ENCODE results near the gene DELE1. TPM values are rescaled to one million over a fixed set of nuclear protein-coding genes. Genes with fewer than 3 reads are reported as not detected.
A peak's percentile ranks its signal among the peaks of the same experiment; 100 is the strongest.

Gene DELE1
- total and polyA plus RNA-seq, 4 donors, result 25.0 to 100 (median 77.6) TPM

DNA sequence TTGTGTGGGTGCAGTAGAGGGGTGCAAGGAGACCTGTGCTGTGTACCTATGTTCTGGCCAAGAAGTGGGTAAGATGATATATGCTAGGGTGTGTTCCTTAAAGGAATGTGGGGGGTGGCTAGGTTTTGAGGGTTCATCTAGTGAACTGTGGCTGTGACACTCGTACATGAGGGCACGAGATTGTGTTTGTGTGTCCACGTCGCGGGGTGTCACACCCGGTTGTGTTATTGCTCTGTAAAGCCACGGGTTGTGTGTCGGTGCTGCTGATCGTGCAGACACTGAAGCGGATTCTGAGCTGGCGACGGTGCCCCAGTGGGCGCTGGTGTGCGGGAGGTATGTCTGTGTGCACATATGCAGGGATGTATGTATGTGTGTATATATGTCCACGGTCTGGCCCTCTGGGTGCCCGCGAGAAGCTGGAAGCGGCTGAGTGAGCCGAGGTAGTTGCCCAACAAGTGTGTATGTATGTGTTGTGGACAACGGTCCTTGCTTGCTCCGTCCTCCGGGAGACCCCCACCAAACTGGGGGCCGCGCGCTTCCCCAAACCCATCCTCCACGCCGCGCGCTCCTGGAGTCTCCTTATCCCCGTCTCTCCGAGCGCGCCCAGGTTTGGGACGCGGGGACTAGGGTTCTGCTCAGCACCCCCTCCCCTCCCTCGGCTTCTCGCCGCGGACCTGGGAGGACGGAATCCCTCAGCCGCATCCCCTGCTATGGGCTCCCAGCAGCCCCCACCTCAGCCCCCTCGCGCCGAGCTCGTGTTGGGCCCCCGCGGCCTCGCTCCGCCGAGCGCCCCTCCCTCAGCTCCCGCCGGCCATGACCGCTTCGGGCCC, 46.1 kb upstream of the DELE1 start:
- DNase-seq, result peak in 1 of 2 donors; percentile 74
- no peak for ATAC-seq (ENCODE audit: low FRiP score)
- peak overlapping the region; percentile 37 to 47 for H3K4me3 ChIP-seq (ENCODE audit: low read length in 2 of 2)
- H3K27me3 ChIP-seq (ENCODE audit: control insufficient read depth in 1 of 2, insufficient read depth in 2 of 2, low read length in 1 of 2), result no peaks in the 10 kb centered on the region
- H3K27ac ChIP-seq (ENCODE audit: low read depth in 1 of 2, low read length in 2 of 2), result no peak overlapping the region
- H3K36me3 ChIP-seq (ENCODE audit: control insufficient read depth in 1 of 2, insufficient read depth in 2 of 2, low read length in 1 of 2), result no peaks in the 10 kb centered on the region
- WGBS, 2 donors, result 1% methylated on average over 55 of the region's 55 CpGs
- intact Hi-C loops (cut with DNase I), result loop anchor here (2.0 to 5.0 kb wide), 3 partner anchors 85 to 185 kb away; no protein-coding TSS in a partner anchor
- H3K9me3 ChIP-seq (ENCODE audit: control insufficient read depth, low read length), result no peaks in the 10 kb centered on the region
- peaks cover 0 to 1% of the 10 kb centered on the region in 2 donors for H3K4me1 ChIP-seq (ENCODE audit: control insufficient read depth in 1 of 2, insufficient read depth in 2 of 2, low read length in 2 of 2)

DNA sequence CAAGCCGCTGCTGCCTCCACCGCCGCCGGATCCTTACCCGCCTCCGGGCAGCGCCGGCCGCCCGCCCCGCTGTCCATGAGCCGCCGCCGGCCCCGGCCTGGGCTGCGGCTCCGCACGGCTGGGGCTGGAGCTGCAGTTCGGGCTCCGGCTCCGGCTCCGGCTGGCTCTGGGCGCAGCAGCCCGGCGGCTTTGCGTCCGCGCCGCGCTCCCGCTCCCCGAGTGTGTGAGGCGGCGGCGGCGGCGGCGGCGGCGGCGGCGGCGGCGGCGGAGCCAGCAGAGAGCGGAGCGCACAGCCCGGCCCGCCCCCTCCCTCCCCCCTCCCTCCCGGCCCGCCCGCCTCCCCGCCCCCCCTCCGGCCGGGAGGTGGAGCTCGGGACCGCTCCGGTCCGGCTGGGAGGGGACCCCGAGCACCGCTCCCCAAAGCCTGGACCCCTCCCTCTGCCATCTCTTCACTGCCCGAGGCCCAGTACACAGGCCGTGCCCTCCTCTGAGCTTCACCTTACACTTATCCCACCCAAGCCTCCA, 45.4 kb upstream of the DELE1 start, which contains the start of gene PCDH1:
TSS of gene PCDH1 (minus strand) at position 225 of the 525 bp plus-strand sequence. CDS start at position 77, 148 bp downstream.
- Histone ChIP-seq H3K27me3 (ENCODE audit: control insufficient read depth in 1 of 2, insufficient read depth in 2 of 2, low read length in 1 of 2) (no peaks in the 10 kb centered on the region), H3K36me3 (ENCODE audit: control insufficient read depth in 1 of 2, insufficient read depth in 2 of 2, low read length in 1 of 2) (no peaks in the 10 kb centered on the region), H3K9me3 (ENCODE audit: control insufficient read depth, low read length) (no peaks in the 10 kb centered on the region), H3K4me1 (ENCODE audit: control insufficient read depth in 1 of 2, insufficient read depth in 2 of 2, low read length in 2 of 2) (peaks cover 0 to 1% of the 10 kb centered on the region in 2 donors), H3K4me3 (ENCODE audit: low read length in 2 of 2) (peak within 1 kb of the TSS; percentile 37 to 47), H3K27ac (ENCODE audit: low read depth in 1 of 2, low read length in 2 of 2) (no peak within 1 kb of the TSS)
- WGBS, 2 donors, result 0 to 1% methylated on average over 17 to 56 of the region's 63 CpGs
- ATAC-seq (ENCODE audit: low FRiP score) (peak; percentile 70), DNase-seq (peak in 1 of 2 donors; percentile 78)
- intact Hi-C loops (cut with DNase I), result loop anchor here (2.0 to 5.0 kb wide), 3 partner anchors 84 to 185 kb away; no protein-coding TSS in a partner anchor

DNA sequence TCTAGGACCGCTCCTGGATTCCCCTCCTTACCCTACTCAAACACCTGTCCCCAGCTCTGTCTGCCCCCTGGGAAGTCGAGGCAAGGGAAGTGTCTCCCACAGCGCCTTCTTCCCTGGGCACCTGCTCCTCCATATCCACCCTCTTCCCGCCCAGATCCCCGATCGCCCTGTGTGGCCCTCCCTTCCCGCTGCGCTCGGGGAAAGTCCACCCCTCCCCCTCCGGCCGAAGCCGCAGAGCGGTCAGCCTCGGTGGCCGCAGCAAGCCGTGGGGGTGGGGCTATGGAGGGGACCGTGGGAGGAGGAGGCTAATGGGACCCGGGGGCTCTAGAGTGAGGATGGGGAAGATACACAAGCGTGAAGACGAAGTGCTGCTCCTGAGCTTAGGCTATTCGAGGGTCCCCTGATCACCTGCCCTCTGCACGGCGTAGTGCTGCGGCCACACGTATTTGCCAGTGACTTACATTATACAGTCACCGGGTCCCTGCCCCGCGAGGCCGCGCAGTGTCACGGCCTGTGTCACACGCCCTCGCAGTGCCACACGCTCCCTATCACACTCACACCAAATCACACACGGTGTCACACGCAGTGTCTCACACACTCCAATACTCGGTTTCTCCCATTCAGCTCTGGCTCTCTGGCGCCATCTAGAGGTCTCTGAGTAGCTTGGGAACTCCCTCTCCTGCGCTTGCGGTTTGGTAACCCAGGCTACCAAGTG, 44.8 kb upstream of the DELE1 start:
- WGBS, 2 donors, result 0% methylated on average over 38 to 40 of the region's 40 CpGs
- peak overlapping the region; percentile 37 to 47 for H3K4me3 ChIP-seq (ENCODE audit: low read length in 2 of 2)
- no peaks in the 10 kb centered on the region for H3K9me3 ChIP-seq (ENCODE audit: control insufficient read depth, low read length)
- no peaks in the 10 kb centered on the region for H3K36me3 ChIP-seq (ENCODE audit: control insufficient read depth in 1 of 2, insufficient read depth in 2 of 2, low read length in 1 of 2)
- H3K27me3 ChIP-seq (ENCODE audit: control insufficient read depth in 1 of 2, insufficient read depth in 2 of 2, low read length in 1 of 2), result no peaks in the 10 kb centered on the region
- ATAC-seq (ENCODE audit: low FRiP score) (peak; percentile 93), DNase-seq (peak; percentile 93 to 94)
- peaks cover 0 to 1% of the 10 kb centered on the region in 2 donors for H3K4me1 ChIP-seq (ENCODE audit: control insufficient read depth in 1 of 2, insufficient read depth in 2 of 2, low read length in 2 of 2)
- intact Hi-C loops (cut with DNase I), result loop anchor here (1.0 to 5.0 kb wide), 4 partner anchors 83 to 186 kb away; no protein-coding TSS in a partner anchor
- no peak overlapping the region for H3K27ac ChIP-seq (ENCODE audit: low read depth in 1 of 2, low read length in 2 of 2)

DNA sequence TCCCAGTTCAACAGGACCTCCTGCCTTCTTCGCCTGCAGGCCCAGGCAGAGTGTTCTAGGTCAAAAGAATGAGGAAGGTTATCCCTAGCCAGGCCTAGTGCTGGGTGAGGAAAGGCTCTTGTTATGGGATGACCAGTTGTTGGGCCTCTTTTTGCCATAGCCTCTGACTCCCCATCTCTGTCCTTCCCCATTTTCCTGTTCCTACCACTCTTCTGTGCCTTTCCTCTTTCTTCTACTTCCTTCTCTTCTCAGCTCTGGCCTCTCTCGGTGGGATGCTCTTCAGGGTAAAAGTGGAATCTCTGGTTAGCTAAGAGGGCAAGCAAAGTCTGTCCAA, 44.3 kb upstream of the DELE1 start:
- Histone ChIP-seq H3K36me3 (ENCODE audit: control insufficient read depth in 1 of 2, insufficient read depth in 2 of 2, low read length in 1 of 2) (no peaks in the 10 kb centered on the region), H3K9me3 (ENCODE audit: control insufficient read depth, low read length) (no peaks in the 10 kb centered on the region), H3K4me1 (ENCODE audit: control insufficient read depth in 1 of 2, insufficient read depth in 2 of 2, low read length in 2 of 2) (peaks cover 0 to 1% of the 10 kb centered on the region in 2 donors), H3K4me3 (ENCODE audit: low read length in 2 of 2) (no peak overlapping the region), H3K27ac (ENCODE audit: low read depth in 1 of 2, low read length in 2 of 2) (no peak overlapping the region), H3K27me3 (ENCODE audit: control insufficient read depth in 1 of 2, insufficient read depth in 2 of 2, low read length in 1 of 2) (no peaks in the 10 kb centered on the region)
- intact Hi-C loops (cut with DNase I), result loop anchor here (1.0 to 5.0 kb wide), 4 partner anchors 83 to 187 kb away; no protein-coding TSS in a partner anchor
- WGBS, 2 donors, result 0 to 1% methylated on average over 2 of the region's 2 CpGs
- ATAC-seq (ENCODE audit: low FRiP score) (no peak), DNase-seq (no peak)

DNA sequence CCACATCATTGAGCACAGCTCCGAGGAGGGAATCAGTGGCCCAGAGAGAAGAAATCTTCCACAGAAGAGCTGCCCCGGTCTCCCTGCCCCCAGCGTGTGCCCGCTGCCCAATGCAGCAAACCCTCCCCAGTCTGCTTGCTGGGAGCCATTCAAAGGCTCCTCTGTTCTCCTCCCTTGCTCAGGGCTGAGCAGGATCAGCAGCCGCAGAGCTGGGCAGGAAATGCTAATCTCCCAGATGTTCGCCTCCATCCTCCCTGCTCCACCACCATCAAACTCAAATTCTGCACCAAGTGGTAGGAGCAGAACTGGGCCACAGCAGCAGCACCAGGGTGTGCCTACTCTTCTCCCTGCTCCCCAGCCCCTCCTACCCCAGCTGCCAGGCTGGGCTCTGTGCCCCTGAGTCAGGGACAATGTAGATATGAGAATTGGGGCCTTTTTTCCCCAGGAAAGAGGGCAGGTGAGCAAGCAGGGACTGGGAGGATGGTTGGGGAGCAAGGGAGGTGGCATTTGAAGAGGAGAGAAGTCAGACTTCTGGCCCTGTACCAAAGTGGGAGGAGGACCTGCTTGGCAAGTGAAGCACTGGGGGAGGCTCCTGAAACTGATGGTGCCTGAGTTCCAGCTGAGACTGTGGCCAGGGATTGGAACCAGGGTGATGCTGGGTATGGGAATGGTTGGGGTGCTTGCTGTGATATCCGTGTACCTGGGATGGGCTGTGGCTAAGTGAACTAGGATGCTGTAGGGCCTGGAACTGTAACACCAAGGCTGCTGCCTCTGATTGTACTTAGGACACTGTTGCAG, 43.5 kb upstream of the DELE1 start:
- H3K27ac ChIP-seq (ENCODE audit: low read depth in 1 of 2, low read length in 2 of 2), result no peak overlapping the region
- no peak overlapping the region for H3K4me3 ChIP-seq (ENCODE audit: low read length in 2 of 2)
- 24 to 30% methylated on average over 7 of the region's 7 CpGs for WGBS, 2 donors
- H3K9me3 ChIP-seq (ENCODE audit: control insufficient read depth, low read length), result no peaks in the 10 kb centered on the region
- DNase-seq, result no peak
- H3K36me3 ChIP-seq (ENCODE audit: control insufficient read depth in 1 of 2, insufficient read depth in 2 of 2, low read length in 1 of 2), result no peaks in the 10 kb centered on the region
- peaks cover 0 to 1% of the 10 kb centered on the region in 2 donors for H3K4me1 ChIP-seq (ENCODE audit: control insufficient read depth in 1 of 2, insufficient read depth in 2 of 2, low read length in 2 of 2)
- intact Hi-C loops (cut with DNase I), result loop anchor here (1.0 to 5.0 kb wide), 4 partner anchors 82 to 187 kb away; no protein-coding TSS in a partner anchor
- ATAC-seq (ENCODE audit: low FRiP score), result no peak
- H3K27me3 ChIP-seq (ENCODE audit: control insufficient read depth in 1 of 2, insufficient read depth in 2 of 2, low read length in 1 of 2), result no peaks in the 10 kb centered on the region

DNA sequence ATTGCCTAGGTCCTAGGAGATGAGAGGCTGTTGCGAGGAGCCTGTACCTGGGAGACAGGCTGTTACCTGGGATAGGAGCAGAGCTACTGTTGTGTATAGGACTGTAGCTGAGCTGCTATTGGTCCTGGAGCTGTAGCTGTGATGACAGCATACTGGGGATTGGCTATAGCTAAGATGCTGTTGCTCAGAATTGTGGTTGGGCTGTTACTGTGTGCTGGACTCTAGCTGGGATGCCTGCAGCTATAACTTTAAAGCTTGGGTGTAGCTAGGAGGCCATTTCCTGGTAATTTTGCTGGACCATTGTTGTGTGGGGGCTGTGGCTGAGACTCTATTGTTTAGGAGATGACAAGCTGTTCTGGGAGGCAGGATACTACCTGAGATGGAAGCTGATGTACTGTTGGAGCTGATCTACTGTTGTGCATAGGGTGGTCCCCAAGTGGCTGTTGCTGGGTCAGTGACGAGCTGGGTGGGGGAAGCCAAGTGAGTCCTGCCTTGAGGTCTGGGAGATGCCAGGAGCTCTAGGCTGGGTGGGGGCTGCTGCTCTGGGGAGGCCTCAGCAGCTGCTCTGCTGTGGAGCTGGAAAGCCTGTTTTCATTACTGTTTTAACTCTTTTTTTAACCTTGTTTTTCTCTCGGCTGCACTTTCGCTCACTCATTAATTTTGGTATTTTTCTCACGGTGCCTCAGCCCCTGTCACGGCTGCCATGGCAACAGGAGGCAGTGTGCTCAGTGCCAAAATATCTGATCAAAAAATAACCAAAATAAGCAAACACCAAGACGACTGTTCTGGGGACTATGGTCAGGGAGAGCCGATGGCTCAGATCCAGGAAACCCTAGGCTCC, 42.5 kb upstream of the DELE1 start:
- H3K27me3 ChIP-seq (ENCODE audit: control insufficient read depth in 1 of 2, insufficient read depth in 2 of 2, low read length in 1 of 2), result no peaks in the 10 kb centered on the region
- WGBS, 2 donors, result 15 to 18% methylated on average over 8 of the region's 8 CpGs
- no peak overlapping the region for H3K4me3 ChIP-seq (ENCODE audit: low read length in 2 of 2)
- no peak overlapping the region for H3K27ac ChIP-seq (ENCODE audit: low read depth in 1 of 2, low read length in 2 of 2)
- intact Hi-C loops (cut with DNase I), result no loop called here
- H3K4me1 ChIP-seq (ENCODE audit: control insufficient read depth in 1 of 2, insufficient read depth in 2 of 2, low read length in 2 of 2), result peaks cover 0 to 1% of the 10 kb centered on the region in 2 donors
- DNase-seq, result no peak
- H3K36me3 ChIP-seq (ENCODE audit: control insufficient read depth in 1 of 2, insufficient read depth in 2 of 2, low read length in 1 of 2), result no peaks in the 10 kb centered on the region
- no peaks in the 10 kb centered on the region for H3K9me3 ChIP-seq (ENCODE audit: control insufficient read depth, low read length)
- ATAC-seq (ENCODE audit: low FRiP score), result no peak

DNA sequence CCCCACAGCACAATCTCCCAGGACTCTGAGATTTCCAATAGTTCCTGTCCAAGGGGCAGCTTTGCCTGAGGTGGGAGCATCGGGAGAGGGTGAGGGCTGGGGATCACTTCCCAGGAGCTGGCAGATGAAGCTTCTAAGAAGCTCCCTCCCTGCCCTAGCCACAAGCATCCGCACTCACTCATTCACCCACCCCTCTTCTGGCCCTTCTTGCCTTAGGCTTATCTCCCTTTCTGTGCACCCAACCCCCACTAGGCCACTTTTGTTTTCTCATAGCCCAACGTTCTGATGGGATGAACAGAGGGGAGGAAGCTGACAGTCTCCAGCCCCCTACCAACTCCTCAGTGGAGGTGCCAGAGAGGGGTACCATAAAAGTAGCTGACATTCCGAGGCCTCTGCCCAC, 41.8 kb upstream of the DELE1 start:
- no peaks in the 10 kb centered on the region for H3K4me1 ChIP-seq (ENCODE audit: control insufficient read depth in 1 of 2, insufficient read depth in 2 of 2, low read length in 2 of 2)
- H3K36me3 ChIP-seq (ENCODE audit: control insufficient read depth in 1 of 2, insufficient read depth in 2 of 2, low read length in 1 of 2), result no peaks in the 10 kb centered on the region
- intact Hi-C loops (cut with DNase I), result no loop called here
- no peak for ATAC-seq (ENCODE audit: low FRiP score)
- H3K27me3 ChIP-seq (ENCODE audit: control insufficient read depth in 1 of 2, insufficient read depth in 2 of 2, low read length in 1 of 2), result no peaks in the 10 kb centered on the region
- WGBS, 2 donors, result 15 to 22% methylated on average over 4 of the region's 4 CpGs
- H3K4me3 ChIP-seq (ENCODE audit: low read length in 2 of 2), result no peak overlapping the region
- H3K27ac ChIP-seq (ENCODE audit: low read depth in 1 of 2, low read length in 2 of 2), result no peak overlapping the region
- H3K9me3 ChIP-seq (ENCODE audit: control insufficient read depth, low read length), result no peaks in the 10 kb centered on the region
- DNase-seq, result no peak
